Neural progenitor cell (in vitro differentiated cells): ENCODE results near the gene CCNY. TPM values are rescaled to one million over a fixed set of nuclear protein-coding genes. Genes with fewer than 3 reads are reported as not detected.

ENCODE experiments used
- DNase-seq: peaks from one replicate; pipeline ENCODE4 v3.0.0-alpha.2; 2016; ENCODE audit warnings: low spot score
- H2AFZ ChIP-seq: fragments of 200-600 bp; sonication (generic); replicated peaks from 2 replicates; pipeline ENCODE4 v1.6.1; 2016; ENCODE audit warnings: antibody characterized with exemption
- H3F3A ChIP-seq: fragments of 200-600 bp; sonication (generic); 2 replicates; pipeline ENCODE4 v1.6.1; 2016; ENCODE audit warnings: antibody characterized with exemption, low read depth
- H3K27ac ChIP-seq: fragments of 200-600 bp; sonication (generic); 2 replicates; pipeline ENCODE4 v1.5.1; 2016; ENCODE audit warnings: mild to moderate bottlenecking
- H3K27me3 ChIP-seq: fragments of 200-600 bp; sonication (generic); 2 replicates; pipeline ENCODE4 v1.6.1; 2016; ENCODE audit warnings: mild to moderate bottlenecking, moderate library complexity
- H3K36me3 ChIP-seq: fragments of 200-600 bp; sonication (generic); 2 replicates; pipeline ENCODE4 v1.5.1; 2016
- H3K4me1 ChIP-seq: fragments of 200-600 bp; sonication (generic); 2 replicates; pipeline ENCODE4 v1.6.1; 2016; ENCODE audit warnings: mixed run types
- H3K4me2 ChIP-seq: fragments of 200-600 bp; sonication (generic); 2 replicates; pipeline ENCODE4 v1.6.1; 2016
- H3K4me3 ChIP-seq: fragments of 200-600 bp; sonication (generic); 2 replicates; pipeline ENCODE4 v1.5.1; 2016
- H3K79me2 ChIP-seq: fragments of 200-600 bp; sonication (generic); 2 replicates; pipeline ENCODE4 v1.6.1; 2016; ENCODE audit warnings: low read depth
- H3K9ac ChIP-seq: fragments of 200-600 bp; sonication (generic); 2 replicates; pipeline ENCODE4 v1.6.1; 2016
- H3K9me3 ChIP-seq: fragments of 200-600 bp; sonication (generic); 2 replicates; pipeline ENCODE4 v1.5.1; 2016; ENCODE audit warnings: low read depth
- H4K20me1 ChIP-seq: fragments of 200-600 bp; sonication (generic); 2 replicates; pipeline ENCODE4 v1.6.1; 2016; ENCODE audit warnings: low read depth
- H3K27ac Mint-ChIP-seq: 3 replicates; pipeline ENCODE4 v1.8.0; 2021; ENCODE audit warnings: mixed read lengths
- H3K27me3 Mint-ChIP-seq: 2 replicates; pipeline ENCODE4 v1.8.0; 2022; ENCODE audit warnings: low read depth, mild to moderate bottlenecking, inconsistent platforms, moderate library complexity, mixed read lengths; ENCODE audit not compliant: insufficient read depth
- H3K36me3 Mint-ChIP-seq: 3 replicates; pipeline ENCODE4 v1.8.0; 2021; ENCODE audit warnings: mixed read lengths
- H3K4me1 Mint-ChIP-seq: 3 replicates; pipeline ENCODE4 v1.8.0; 2021; ENCODE audit warnings: mixed read lengths
- H3K4me3 Mint-ChIP-seq: 3 replicates; pipeline ENCODE4 v1.8.0; 2021; ENCODE audit warnings: mild to moderate bottlenecking, moderate library complexity, mixed read lengths
- H3K9me3 Mint-ChIP-seq: 3 replicates; pipeline ENCODE4 v1.8.0; 2020; ENCODE audit warnings: mixed read lengths
- EZH2 ChIP-seq: fragments of 200-600 bp; sonication (generic); IDR thresholded peaks from 2 replicates; pipeline ENCODE4 v1.6.1; 2017; ENCODE audit warnings: antibody characterized with exemption, mild to moderate bottlenecking, moderate library complexity
- EZH2phosphoT487 ChIP-seq: fragments of 200-600 bp; sonication (generic); IDR thresholded peaks from 2 replicates; pipeline ENCODE4 v1.6.1; 2017; ENCODE audit warnings: antibody characterized with exemption
- total RNA-seq: library from RNA; depleted of rRNA; stranded (reverse); fragments of >200 nt; gene quantifications from 2 replicates; pipeline ENCODE4 v1.2.3, GENCODE V29; 2015; ENCODE audit warnings: low replicate concordance
- TF ChIP-seq, protein P1 (sequence below): fragments of 200-600 bp; sonication (generic); IDR thresholded peaks from 2 replicates; pipeline ENCODE4 v1.5.1; 2017; ENCODE audit warnings: antibody characterized with exemption, mild to moderate bottlenecking

The CCNY gene
- total RNA-seq, 1 donor from 2014 or later: 46.7 TPM

DNA sequence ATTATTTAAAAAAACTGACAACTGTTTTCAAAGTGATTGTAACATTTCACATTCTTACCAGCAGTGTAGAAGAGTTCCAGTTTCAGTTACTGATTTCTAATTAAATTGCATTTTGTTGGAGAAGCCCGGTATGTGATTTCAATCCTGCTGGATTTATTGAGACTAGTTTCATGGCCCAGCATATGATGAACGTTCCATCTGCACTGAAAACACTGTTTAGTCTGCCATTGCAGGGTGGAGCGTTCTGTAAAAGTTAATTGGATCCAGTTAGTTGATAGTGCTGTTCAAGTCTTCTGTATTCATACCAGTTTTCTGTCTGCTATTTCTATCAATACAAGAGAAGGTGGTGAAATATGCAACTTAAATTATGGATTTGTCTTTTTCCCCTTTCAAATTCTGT is 37.3 kb upstream of the CCNY start:
- no peak for DNase-seq
- H3K4me2 ChIP-seq: no peak overlapping the region
- Mint-ChIP-seq H3K27ac (no peak overlapping the region), H3K4me1 (no peaks in the 10 kb centered on the region), H3K4me3 (no peak overlapping the region), H3K9me3 (peaks cover 8% of the 10 kb centered on the region), H3K27me3 (no peaks in the 10 kb centered on the region), H3K36me3 (no peaks in the 10 kb centered on the region)
- no peaks in the 10 kb centered on the region for H3F3A ChIP-seq
- H3K27me3 ChIP-seq: no peaks in the 10 kb centered on the region
- H3K9me3 ChIP-seq: no peaks in the 10 kb centered on the region
- H3K4me3 ChIP-seq: no peak overlapping the region
- no peak overlapping the region for H3K9ac ChIP-seq
- no peaks in the 10 kb centered on the region for H3K79me2 ChIP-seq
- no peaks in the 10 kb centered on the region for H4K20me1 ChIP-seq
- H3K36me3 ChIP-seq: no peaks in the 10 kb centered on the region
- H2AFZ ChIP-seq: no peak overlapping the region
- TF ChIP-seq EZH2: no peak
- TF ChIP-seq, protein P1, sequence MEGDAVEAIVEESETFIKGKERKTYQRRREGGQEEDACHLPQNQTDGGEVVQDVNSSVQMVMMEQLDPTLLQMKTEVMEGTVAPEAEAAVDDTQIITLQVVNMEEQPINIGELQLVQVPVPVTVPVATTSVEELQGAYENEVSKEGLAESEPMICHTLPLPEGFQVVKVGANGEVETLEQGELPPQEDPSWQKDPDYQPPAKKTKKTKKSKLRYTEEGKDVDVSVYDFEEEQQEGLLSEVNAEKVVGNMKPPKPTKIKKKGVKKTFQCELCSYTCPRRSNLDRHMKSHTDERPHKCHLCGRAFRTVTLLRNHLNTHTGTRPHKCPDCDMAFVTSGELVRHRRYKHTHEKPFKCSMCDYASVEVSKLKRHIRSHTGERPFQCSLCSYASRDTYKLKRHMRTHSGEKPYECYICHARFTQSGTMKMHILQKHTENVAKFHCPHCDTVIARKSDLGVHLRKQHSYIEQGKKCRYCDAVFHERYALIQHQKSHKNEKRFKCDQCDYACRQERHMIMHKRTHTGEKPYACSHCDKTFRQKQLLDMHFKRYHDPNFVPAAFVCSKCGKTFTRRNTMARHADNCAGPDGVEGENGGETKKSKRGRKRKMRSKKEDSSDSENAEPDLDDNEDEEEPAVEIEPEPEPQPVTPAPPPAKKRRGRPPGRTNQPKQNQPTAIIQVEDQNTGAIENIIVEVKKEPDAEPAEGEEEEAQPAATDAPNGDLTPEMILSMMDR: no peak
- TF ChIP-seq EZH2phosphoT487: no peak
- no peaks in the 10 kb centered on the region for H3K4me1 ChIP-seq
- H3K27ac ChIP-seq: no peak overlapping the region

DNA sequence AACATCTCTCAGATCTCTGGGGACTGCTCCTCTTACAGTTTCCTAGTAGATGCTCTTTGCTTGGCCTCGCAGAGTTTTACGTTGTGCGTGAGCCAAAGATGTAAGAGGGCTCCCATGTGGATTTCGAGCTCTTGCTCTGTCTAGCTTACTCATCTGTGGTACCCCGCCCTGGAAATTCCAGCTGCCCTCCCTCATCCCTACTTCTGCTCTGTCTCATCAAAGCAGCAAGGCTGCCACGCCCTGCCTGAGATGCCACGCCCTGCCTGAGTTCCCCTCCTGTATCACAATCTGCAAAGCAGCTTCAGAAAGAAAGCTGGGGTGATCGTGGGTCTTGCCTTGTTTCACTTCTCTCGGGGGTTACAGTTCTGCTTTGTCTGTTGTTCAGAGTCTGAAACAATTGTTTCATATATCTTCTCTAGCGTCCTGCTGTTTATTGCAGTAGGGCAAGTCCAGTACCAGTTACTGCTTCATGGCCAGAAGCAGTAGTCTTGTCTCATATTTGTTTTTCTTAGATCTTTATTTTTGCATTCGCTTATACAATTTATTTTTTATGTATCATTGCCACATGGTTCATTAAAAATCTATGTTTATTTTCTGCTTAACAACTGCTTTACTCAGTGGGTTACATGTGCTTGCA is 36.1 kb upstream of the CCNY start:
- no peaks in the 10 kb centered on the region for H4K20me1 ChIP-seq

DNA sequence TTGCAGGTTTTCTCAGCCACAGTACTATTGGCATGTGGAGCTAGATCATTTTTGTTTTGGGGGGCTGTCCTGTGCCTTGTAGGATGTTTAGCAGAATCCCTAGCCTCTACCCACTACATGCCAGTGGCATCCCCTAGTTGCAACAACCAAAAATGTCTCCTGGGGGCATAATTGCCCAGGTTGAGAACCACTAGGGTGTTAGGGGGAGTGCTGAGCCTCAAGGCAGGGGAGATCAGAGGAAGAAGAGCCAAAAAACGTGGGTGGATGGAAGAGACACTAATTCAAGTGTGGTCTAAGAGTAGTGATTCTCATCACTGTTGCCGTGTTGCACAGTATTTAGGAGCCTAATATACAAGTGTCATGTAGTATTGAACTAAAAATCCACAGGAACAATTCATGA is 31.7 kb upstream of the CCNY start:
- peaks cover 10% of the 10 kb centered on the region for H3K4me1 Mint-ChIP-seq
- Histone ChIP-seq H3K4me1 (peaks cover 4% of the 10 kb centered on the region), H3K4me2 (no peak overlapping the region), H3K9me3 (no peaks in the 10 kb centered on the region), H3K27ac (no peak overlapping the region), H3K4me3 (no peak overlapping the region), H3K27me3 (no peaks in the 10 kb centered on the region), H3K36me3 (no peaks in the 10 kb centered on the region), H3K79me2 (no peaks in the 10 kb centered on the region), H4K20me1 (no peaks in the 10 kb centered on the region), H3F3A (no peaks in the 10 kb centered on the region), H3K9ac (no peak overlapping the region), H2AFZ (no peak overlapping the region)
- H3K4me3 Mint-ChIP-seq: no peak overlapping the region
- no peaks in the 10 kb centered on the region for H3K36me3 Mint-ChIP-seq
- H3K27me3 Mint-ChIP-seq: peaks cover 5% of the 10 kb centered on the region
- DNase-seq: no peak
- H3K27ac Mint-ChIP-seq: no peak overlapping the region
- H3K9me3 Mint-ChIP-seq: peaks cover 2% of the 10 kb centered on the region
- TF ChIP-seq EZH2 (no peak), EZH2phosphoT487 (no peak)
- TF ChIP-seq, protein P1: no peak

More for the DNA sequence above, 36.1 kb upstream of the CCNY start:
- Histone ChIP-seq H3F3A (no peaks in the 10 kb centered on the region), H3K4me2 (no peak overlapping the region), H3K4me1 (no peaks in the 10 kb centered on the region), H3K36me3 (no peaks in the 10 kb centered on the region), H3K9me3 (no peaks in the 10 kb centered on the region), H2AFZ (no peak overlapping the region), H3K27ac (no peak overlapping the region), H3K27me3 (no peaks in the 10 kb centered on the region), H3K9ac (no peak overlapping the region), H3K79me2 (no peaks in the 10 kb centered on the region), H3K4me3 (no peak overlapping the region)
- H3K27me3 Mint-ChIP-seq: no peaks in the 10 kb centered on the region
- H3K4me3 Mint-ChIP-seq: no peak overlapping the region
- DNase-seq: no peak
- TF ChIP-seq, protein P1: no peak
- TF ChIP-seq EZH2 (no peak), EZH2phosphoT487 (no peak)
- H3K9me3 Mint-ChIP-seq: peaks cover 8% of the 10 kb centered on the region
- H3K4me1 Mint-ChIP-seq: no peaks in the 10 kb centered on the region
- no peaks in the 10 kb centered on the region for H3K36me3 Mint-ChIP-seq
- no peak overlapping the region for H3K27ac Mint-ChIP-seq
